ENCODE data around the gene IFIT2. TPM values are rescaled to one million over a fixed set of nuclear protein-coding genes. Genes with fewer than 3 reads are reported as not detected.

Gene IFIT2
- total RNA-seq, 1 donor from 2014 or later, result 2.2 TPM

Other genes starting within 250 kb of the IFIT2 start
- 0.40 and 2.7 TPM in 2 replicates for gene CH25H, start 94.7 kb upstream of the IFIT2 start, total RNA-seq
- gene LIPA, start 50.3 kb upstream of the IFIT2 start, total RNA-seq, result 40.9 and 55.0 TPM in 2 replicates
- gene IFIT3, start 26.0 kb downstream of the IFIT2 start, total RNA-seq, result 4.8 and 5.1 TPM in 2 replicates
- gene IFIT1B, start 76.0 kb downstream of the IFIT2 start, total RNA-seq, result not detected in 2 replicates
- 3.6 and 3.8 TPM in 2 replicates for gene IFIT1, start 90.6 kb downstream of the IFIT2 start, total RNA-seq
- gene IFIT5, start 112.5 kb downstream of the IFIT2 start, total RNA-seq, result 11.5 and 19.5 TPM in 2 replicates
- 0.66 and 1.3 TPM in 2 replicates for gene SLC16A12, start 233.5 kb downstream of the IFIT2 start, total RNA-seq